Endothelial cell of umbilical vein (primary cell): ENCODE data around the gene OR4D2. TPM values are rescaled to one million over a fixed set of nuclear protein-coding genes. Genes with fewer than 3 reads are reported as not detected.

Experiments used
- BruUV-seq: library from RNA; stranded (reverse); fragments of 400-500 nt; replicated peaks from 2 replicates; lab custom pipeline; 2021; lab: Mats Ljungman, UMichigan
- CTCF ChIA-PET: fragments of 300-600, 350-600 bp; sonication (Branson Sonifier 250); formaldehyde crosslinking; loops from one replicate; lab custom pipeline; 2021; ENCODE audit warnings: antibody characterized with exemption, inconsistent platforms; lab: Charles Lee
- POLR2A ChIA-PET: fragments of 300-600, 350-600 bp; sonication (Branson Sonifier 250); formaldehyde crosslinking; loops from one replicate; lab custom pipeline; 2021; ENCODE audit warnings: antibody characterized with exemption, inconsistent platforms; lab: Charles Lee
- DNase-seq: peaks from one replicate; pipeline ENCODE4 v3.0.0-alpha.2; 2011; ENCODE audit warnings: low read depth, low spot score
- FAIRE-seq: peaks from 2 replicates; lab custom pipeline; 2011; peaks lifted over from hg19 to GRCh38; lab: Jason Lieb, UNC
- H2AFZ ChIP-seq: 2 replicates; pipeline ENCODE4 v1.6.0; 2012; ENCODE audit warnings: low read depth, low read length, control low read depth, inconsistent platforms
- H3K27ac ChIP-seq: 2 replicates; pipeline ENCODE4 v1.5.1; 2011; ENCODE audit warnings: low read depth, mild to moderate bottlenecking, control low read depth, low read length, moderate library complexity; ENCODE audit not compliant: insufficient read depth
- H3K27me3 ChIP-seq, 2 experiments: 2 replicates each; pipeline versions ENCODE4 v1.6.0 to v1.6.1; 2011; ENCODE audit warnings: low read length in 2 of 2, mixed read lengths in 1 of 2; ENCODE audit not compliant: control insufficient read depth in 2 of 2, insufficient read depth in 2 of 2
- H3K36me3 ChIP-seq, 2 experiments: 2 replicates in 1 of 2; 3 replicates in 1 of 2; pipeline ENCODE4 v1.5.1; 2011; ENCODE audit warnings: low read length in 2 of 2, mild to moderate bottlenecking in 1 of 2, moderate library complexity in 1 of 2; ENCODE audit not compliant: control insufficient read depth in 2 of 2, insufficient read depth in 2 of 2; ENCODE audit errors: extremely low read depth in 1 of 2
- H3K4me1 ChIP-seq: 3 replicates; pipeline ENCODE4 v1.5.1; 2011; ENCODE audit warnings: mild to moderate bottlenecking, low read length; ENCODE audit not compliant: control insufficient read depth, insufficient read depth; ENCODE audit errors: extremely low read depth
- H3K4me2 ChIP-seq: 2 replicates; pipeline ENCODE4 v1.6.1; 2011; ENCODE audit warnings: low read length, control low read depth, mixed read lengths; ENCODE audit not compliant: insufficient read depth
- H3K4me3 ChIP-seq, 3 experiments: fragments of 200-600 bp in 1 of 3; sonication (generic), shearing (Covaris generic) in 1 of 3; replicated peaks in 1 of 3; 2 replicates each; pipeline ENCODE4 v1.5.1; 2011 to 2016; ENCODE audit warnings: control low read depth in 3 of 3, low read length in 3 of 3, mild to moderate bottlenecking in 2 of 3, inconsistent platforms in 1 of 3, low read depth in 1 of 3, moderate library complexity in 1 of 3; ENCODE audit not compliant: insufficient read depth in 1 of 3
- H3K79me2 ChIP-seq: 2 replicates; pipeline ENCODE4 v1.6.0; 2012; ENCODE audit warnings: low read length, inconsistent platforms; ENCODE audit not compliant: control insufficient read depth, insufficient read depth
- H3K9ac ChIP-seq: replicated peaks from 2 replicates; pipeline ENCODE3; 2011; ENCODE audit warnings: low read length, control low read depth; ENCODE audit not compliant: insufficient read depth; ENCODE audit errors: extremely low read depth
- H3K9me1 ChIP-seq: replicated peaks from 3 replicates; pipeline ENCODE4 v1.6.0; 2011; ENCODE audit warnings: mild to moderate bottlenecking, low read length; ENCODE audit not compliant: control insufficient read depth, insufficient read depth; ENCODE audit errors: extremely low read depth
- H3K9me3 ChIP-seq: replicated peaks from 2 replicates; pipeline ENCODE4 v1.5.1; 2012; ENCODE audit warnings: low read length, inconsistent platforms; ENCODE audit not compliant: control insufficient read depth, insufficient read depth
- H4K20me1 ChIP-seq: replicated peaks from 2 replicates; pipeline ENCODE3; 2011; ENCODE audit warnings: mild to moderate bottlenecking, low read length; ENCODE audit not compliant: control insufficient read depth, insufficient read depth; ENCODE audit errors: extremely low read depth
- CTCF ChIP-seq, 2 donors: IDR thresholded peaks; 1 replicate in 1 of 2; 2 replicates in 1 of 2; pipeline ENCODE4 v1.5.1; 2011; ENCODE audit warnings: low read length in 2 of 2, mild to moderate bottlenecking in 2 of 2, moderate library complexity in 2 of 2, control low read depth in 1 of 2, inconsistent platforms in 1 of 2, low read depth in 1 of 2; ENCODE audit not compliant: insufficient read depth in 1 of 2; ENCODE audit errors: extremely low read depth in 1 of 2
- EZH2 ChIP-seq: IDR thresholded peaks from 2 replicates; pipeline ENCODE4 v1.6.1; 2012; ENCODE audit warnings: borderline replicate concordance, low read depth, mild to moderate bottlenecking, moderate library complexity, low read length, inconsistent platforms; ENCODE audit not compliant: severe bottlenecking
- FOS ChIP-seq: IDR thresholded peaks from 2 replicates; pipeline ENCODE4 v1.6.1; 2011; ENCODE audit warnings: mild to moderate bottlenecking, low read length, moderate library complexity, borderline replicate concordance; ENCODE audit not compliant: insufficient read depth
- GATA2 ChIP-seq: IDR thresholded peaks from 2 replicates; pipeline ENCODE4 v1.7.0; 2011; ENCODE audit warnings: low read depth, mild to moderate bottlenecking, moderate library complexity, mixed read lengths, low read length; ENCODE audit not compliant: insufficient read length, insufficient read depth
- JUN ChIP-seq: IDR thresholded peaks from 2 replicates; pipeline ENCODE4 v1.6.1; 2011; ENCODE audit warnings: borderline replicate concordance, low read depth; ENCODE audit not compliant: insufficient read length, insufficient read depth
- MAX ChIP-seq: IDR thresholded peaks from 2 replicates; pipeline ENCODE4 v1.6.1; 2011; ENCODE audit not compliant: insufficient read depth, insufficient read length
- MYC ChIP-seq: IDR thresholded peaks from one replicate; pipeline ENCODE4 v1.6.1; 2011; ENCODE audit warnings: mild to moderate bottlenecking, low read depth, low read length
- POLR2A ChIP-seq: IDR thresholded peaks from 2 replicates; pipeline ENCODE4 v1.6.1; 2012; ENCODE audit warnings: low read depth, mild to moderate bottlenecking, control low read depth, low read length
- POLR2AphosphoS5 ChIP-seq: IDR thresholded peaks from 2 replicates; pipeline ENCODE4 v1.6.1; 2012; ENCODE audit warnings: low read depth, mild to moderate bottlenecking, control low read depth, low read length, moderate library complexity; ENCODE audit not compliant: insufficient read depth
- dilution Hi-C: fragments of 300-500 bp; cut with MboI; formaldehyde crosslinking; loops from one replicate; pipeline ENCODE4 v1.15.0; 2019; ENCODE audit warnings: low sequenced_read_pairs; ENCODE audit not compliant: extremely low pct_ligation_motif_present
- intact Hi-C: fragments of 100-400 bp; cut with micrococcal nuclease; formaldehyde crosslinking; loops from one replicate; pipeline ENCODE4 v1.10.0; 2022
- polyA plus RNA-seq, 4 experiments: library from polyadenylated mRNA; depleted of rRNA in 3 of 4; stranded (reverse) in 3 of 4; unstranded in 1 of 4; fragments of >200 nt; gene quantifications; 2 replicates each; pipeline versions ENCODE4 v1.2.1 to v1.2.3, GENCODE V29; 2011 to 2012; ENCODE audit warnings: missing spikeins in 1 of 4
- total RNA-seq: library from RNA; stranded (reverse); gene quantifications from 2 replicates; pipeline ENCODE4 v1.2.3, GENCODE V29; 2021

OR4D2 gene
- total and polyA plus RNA-seq, 2 donors (not counting 3 experiments of a cell fraction or from before 2014, with no cell fraction given), result not detected

GRCh38 chr17:58192612-58193011 lies 25.8 kb downstream of the OR4D2 start, which contains the start of gene EPX:
Gene EPX (plus strand): TSS chr17:58192726. CDS start chr17:58192847, 121 bp downstream.
- CTCF ChIA-PET, result no interaction called here
- dilution Hi-C loops, result no loop called here

GRCh38 chr17:58193641-58194255 lies 27.0 kb downstream of the OR4D2 start:
- CTCF ChIA-PET, result no interaction called here
- Histone ChIP-seq H3K36me3 (no peaks in the 10 kb centered on the region), H3K27me3 (no peaks in the 10 kb centered on the region), H3K27ac (no peak overlapping the region), H3K9me3 (no peaks in the 10 kb centered on the region), H3K9me1 (no peaks in the 10 kb centered on the region), H3K79me2 (no peaks in the 10 kb centered on the region), H4K20me1 (no peaks in the 10 kb centered on the region), H3K9ac (no peak overlapping the region), H2AFZ (no peak overlapping the region), H3K4me2 (no peak overlapping the region), H3K4me1 (no peaks in the 10 kb centered on the region), H3K4me3 (no peak overlapping the region)
- intact Hi-C loops (no loop called here), dilution Hi-C loops (no loop called here)
- DNase-seq (no peak), FAIRE-seq (no peak)
- BruUV-seq, result no TSS peak
- POLR2A ChIA-PET, result no interaction called here
- TF ChIP-seq CTCF (IDR thresholded peaks at IDR 0.05; ENCODE audit: extremely low read depth in 1 of 2, insufficient read depth in 1 of 2, low read depth in 1 of 2, low read length in 2 of 2) (no peak), POLR2A (no peak), FOS (no peak), JUN (no peak), MYC (no peak), EZH2 (no peak), GATA2 (no peak), MAX (no peak), POLR2AphosphoS5 (no peak)

More at GRCh38 chr17:58192612-58193011, 25.8 kb downstream of the OR4D2 start, which contains the start of gene EPX:
- no peaks in the 10 kb centered on the region for H3K9me1 ChIP-seq
- no TSS peak for BruUV-seq
- H3K27me3 ChIP-seq, result no peaks in the 10 kb centered on the region
- H4K20me1 ChIP-seq, result no peaks in the 10 kb centered on the region
- intact Hi-C loops, result no loop called here
- H3K27ac ChIP-seq, result no peak within 1 kb of the TSS
- H2AFZ ChIP-seq, result no peak within 1 kb of the TSS
- H3K36me3 ChIP-seq, result no peaks in the 10 kb centered on the region
- H3K4me2 ChIP-seq, result no peak within 1 kb of the TSS
- POLR2A ChIA-PET, result no interaction called here
- FAIRE-seq (no peak), DNase-seq (no peak)
- H3K9me3 ChIP-seq, result no peaks in the 10 kb centered on the region
- TF ChIP-seq POLR2AphosphoS5, result no peak
- TF ChIP-seq POLR2A, result no peak
- no peaks in the 10 kb centered on the region for H3K4me1 ChIP-seq
- no peak within 1 kb of the TSS for H3K9ac ChIP-seq
- H3K4me3 ChIP-seq, result no peak within 1 kb of the TSS
- H3K79me2 ChIP-seq, result no peaks in the 10 kb centered on the region
